ENCODE results near the gene RFX2.

DNA sequence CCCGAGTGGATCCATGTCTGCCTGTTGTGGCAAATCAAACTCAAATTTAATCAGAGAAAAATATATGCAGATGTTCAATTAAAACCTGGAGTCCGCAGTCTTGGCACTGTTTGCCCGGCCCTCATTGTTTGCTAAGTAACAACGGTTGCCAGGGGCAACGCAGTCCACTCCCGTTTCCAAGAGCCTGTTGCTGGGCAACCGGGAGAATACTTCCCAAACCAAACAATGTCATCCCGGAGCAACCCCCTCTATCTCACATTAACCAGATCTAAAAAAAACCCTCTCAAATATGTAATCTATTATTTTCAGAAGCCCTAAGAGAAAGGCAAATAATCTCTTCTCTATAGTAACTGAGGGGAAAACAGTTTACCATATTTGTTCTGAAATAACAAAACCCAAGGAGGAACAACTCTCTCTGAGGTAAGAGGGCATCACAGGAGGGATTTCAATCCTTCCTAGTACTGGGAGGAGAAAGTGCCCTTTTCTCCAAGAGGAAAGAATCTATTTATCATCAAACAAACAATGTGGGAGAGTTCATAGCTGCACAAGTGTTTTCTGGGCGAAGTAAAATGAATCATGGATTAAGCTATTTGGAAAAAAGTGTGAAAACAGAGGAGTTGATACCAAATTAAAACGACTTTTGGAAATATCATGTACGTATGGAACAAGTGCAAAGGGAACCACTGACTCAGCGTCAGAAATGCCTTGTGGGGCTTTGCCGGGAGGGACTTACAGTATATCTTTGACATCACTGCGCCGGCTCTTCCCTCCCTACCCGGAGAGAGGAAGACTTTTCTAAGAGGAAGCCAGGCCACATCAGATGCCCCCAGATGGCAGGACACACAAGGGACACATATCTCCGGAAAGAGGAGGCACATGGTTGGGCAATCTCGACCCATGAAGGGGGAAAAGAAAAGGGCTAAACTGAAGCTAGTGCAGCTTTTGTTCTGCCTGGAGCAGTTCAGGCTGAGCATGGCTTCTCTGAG is 43.3 kb downstream of the RFX2 start:
- TF ChIP-seq, protein P1, sequence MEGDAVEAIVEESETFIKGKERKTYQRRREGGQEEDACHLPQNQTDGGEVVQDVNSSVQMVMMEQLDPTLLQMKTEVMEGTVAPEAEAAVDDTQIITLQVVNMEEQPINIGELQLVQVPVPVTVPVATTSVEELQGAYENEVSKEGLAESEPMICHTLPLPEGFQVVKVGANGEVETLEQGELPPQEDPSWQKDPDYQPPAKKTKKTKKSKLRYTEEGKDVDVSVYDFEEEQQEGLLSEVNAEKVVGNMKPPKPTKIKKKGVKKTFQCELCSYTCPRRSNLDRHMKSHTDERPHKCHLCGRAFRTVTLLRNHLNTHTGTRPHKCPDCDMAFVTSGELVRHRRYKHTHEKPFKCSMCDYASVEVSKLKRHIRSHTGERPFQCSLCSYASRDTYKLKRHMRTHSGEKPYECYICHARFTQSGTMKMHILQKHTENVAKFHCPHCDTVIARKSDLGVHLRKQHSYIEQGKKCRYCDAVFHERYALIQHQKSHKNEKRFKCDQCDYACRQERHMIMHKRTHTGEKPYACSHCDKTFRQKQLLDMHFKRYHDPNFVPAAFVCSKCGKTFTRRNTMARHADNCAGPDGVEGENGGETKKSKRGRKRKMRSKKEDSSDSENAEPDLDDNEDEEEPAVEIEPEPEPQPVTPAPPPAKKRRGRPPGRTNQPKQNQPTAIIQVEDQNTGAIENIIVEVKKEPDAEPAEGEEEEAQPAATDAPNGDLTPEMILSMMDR (IDR thresholded peaks at IDR 0.05; ENCODE audit: insufficient read depth, low read length, poor library complexity, severe bottlenecking), result no peak
- TF ChIP-seq EZH2phosphoT487 (conservative IDR thresholded peaks at IDR 0.05; ENCODE audit: low read length), result no peak
